ENCODE results near the gene FXN.
A peak's percentile ranks its signal among the peaks of the same experiment; 100 is the strongest.
"Not testable (repeated sequence)": the region's sequence is repeated elsewhere in the genome, so short reads cannot be mapped to it uniquely, and the experiment has no call there.

Gene FXN

GRCh38 chr9:69109152-69109551 lies 73.6 kb downstream of the FXN start:
- H3K27me3 Mint-ChIP-seq: no peaks in the 10 kb centered on the region
- no peak overlapping the region for H3K27ac Mint-ChIP-seq
- no peak overlapping the region for H3K4me3 Mint-ChIP-seq
- H3K9me3 Mint-ChIP-seq: no peaks in the 10 kb centered on the region
- H3K4me1 Mint-ChIP-seq (ENCODE audit: low read depth): no peaks in the 10 kb centered on the region
- intact Hi-C loops (cut with micrococcal nuclease): no loop called here
- H3K36me3 Mint-ChIP-seq (ENCODE audit: low read depth): no peaks in the 10 kb centered on the region

- H3K4me1 Mint-ChIP-seq (ENCODE audit: low read depth); H3K27me3 Mint-ChIP-seq; H3K4me3 Mint-ChIP-seq; H3K36me3 Mint-ChIP-seq (ENCODE audit: low read depth); H3K27ac Mint-ChIP-seq; H3K9me3 Mint-ChIP-seq; intact Hi-C loops (cut with micrococcal nuclease): not testable (repeated sequence)
Measured at GRCh38 chr9:69112646-69113045, 77.1 kb downstream of the FXN start.

- no peak overlapping the region for H3K4me3 Mint-ChIP-seq
- H3K9me3 Mint-ChIP-seq: no peaks in the 10 kb centered on the region
- peaks cover 3% of the 10 kb centered on the region for H3K4me1 Mint-ChIP-seq (ENCODE audit: low read depth)
- intact Hi-C loops (cut with micrococcal nuclease): no loop called here
- H3K36me3 Mint-ChIP-seq (ENCODE audit: low read depth): no peaks in the 10 kb centered on the region
- peaks cover 5% of the 10 kb centered on the region for H3K27me3 Mint-ChIP-seq
- H3K27ac Mint-ChIP-seq: no peak overlapping the region
Measured at GRCh38 chr9:69115621-69116020, 80.1 kb downstream of the FXN start.

GRCh38 chr9:69118656-69119055 lies 83.1 kb downstream of the FXN start:
- peaks cover 19% of the 10 kb centered on the region for H3K4me1 Mint-ChIP-seq (ENCODE audit: low read depth)
- H3K9me3 Mint-ChIP-seq: no peaks in the 10 kb centered on the region
- intact Hi-C loops (cut with micrococcal nuclease): no loop called here
- no peaks in the 10 kb centered on the region for H3K36me3 Mint-ChIP-seq (ENCODE audit: low read depth)
- no peak overlapping the region for H3K27ac Mint-ChIP-seq
- peaks cover 28% of the 10 kb centered on the region for H3K27me3 Mint-ChIP-seq
- H3K4me3 Mint-ChIP-seq: no peak overlapping the region

GRCh38 chr9:69120380-69121154 lies 85.0 kb downstream of the FXN start:
- intact Hi-C loops (cut with micrococcal nuclease): no loop called here
- H3K9me3 Mint-ChIP-seq: no peaks in the 10 kb centered on the region

GRCh38 chr9:69121155-69122081 lies 85.9 kb downstream of the FXN start:
- Mint-ChIP-seq H3K9me3 (no peaks in the 10 kb centered on the region), H3K27me3 (peaks cover 28% of the 10 kb centered on the region), H3K27ac (peak overlapping the region; percentile 62), H3K4me1 (ENCODE audit: low read depth) (peaks cover 19% of the 10 kb centered on the region), H3K36me3 (ENCODE audit: low read depth) (no peaks in the 10 kb centered on the region), H3K4me3 (peak overlapping the region; percentile 83)
- intact Hi-C loops (cut with micrococcal nuclease): loop anchor here (1.0 kb wide), 1 partner anchor 9 kb away; no protein-coding TSS in a partner anchor

More at GRCh38 chr9:69120380-69121154, 85.0 kb downstream of the FXN start:
- peaks cover 28% of the 10 kb centered on the region for H3K27me3 Mint-ChIP-seq
- no peaks in the 10 kb centered on the region for H3K36me3 Mint-ChIP-seq (ENCODE audit: low read depth)
- H3K27ac Mint-ChIP-seq: no peak overlapping the region
- H3K4me3 Mint-ChIP-seq: peak overlapping the region; percentile 83
- peaks cover 19% of the 10 kb centered on the region for H3K4me1 Mint-ChIP-seq (ENCODE audit: low read depth)

- peak overlapping the region; percentile 62 for H3K27ac Mint-ChIP-seq
- no peaks in the 10 kb centered on the region for H3K36me3 Mint-ChIP-seq (ENCODE audit: low read depth)
- no peaks in the 10 kb centered on the region for H3K9me3 Mint-ChIP-seq
- intact Hi-C loops (cut with micrococcal nuclease): loop anchor here (1.0 kb wide), 1 partner anchor 8 kb away; no protein-coding TSS in a partner anchor
- peak overlapping the region; percentile 83 for H3K4me3 Mint-ChIP-seq
- H3K27me3 Mint-ChIP-seq: peaks cover 28% of the 10 kb centered on the region
- peaks cover 19% of the 10 kb centered on the region for H3K4me1 Mint-ChIP-seq (ENCODE audit: low read depth)
Measured at GRCh38 chr9:69122082-69122548, 86.6 kb downstream of the FXN start.

GRCh38 chr9:69122549-69123141 lies 87.1 kb downstream of the FXN start:
- peaks cover 19% of the 10 kb centered on the region for H3K4me1 Mint-ChIP-seq (ENCODE audit: low read depth)
- H3K27me3 Mint-ChIP-seq: peaks cover 28% of the 10 kb centered on the region
- H3K36me3 Mint-ChIP-seq (ENCODE audit: low read depth): no peaks in the 10 kb centered on the region
- H3K4me3 Mint-ChIP-seq: peak overlapping the region; percentile 83
- intact Hi-C loops (cut with micrococcal nuclease): loop anchor here (1.0 kb wide), 1 partner anchor 8 kb away; no protein-coding TSS in a partner anchor
- H3K9me3 Mint-ChIP-seq: no peaks in the 10 kb centered on the region
- H3K27ac Mint-ChIP-seq: no peak overlapping the region

- no peaks in the 10 kb centered on the region for H3K9me3 Mint-ChIP-seq
- no peak overlapping the region for H3K27ac Mint-ChIP-seq
- H3K4me3 Mint-ChIP-seq: no peak overlapping the region
- intact Hi-C loops (cut with micrococcal nuclease): loop anchor here (1.0 kb wide), 1 partner anchor 8 kb away; no protein-coding TSS in a partner anchor
- H3K4me1 Mint-ChIP-seq (ENCODE audit: low read depth): no peaks in the 10 kb centered on the region
- no peaks in the 10 kb centered on the region for H3K27me3 Mint-ChIP-seq
- H3K36me3 Mint-ChIP-seq (ENCODE audit: low read depth): no peaks in the 10 kb centered on the region
Measured at GRCh38 chr9:69130456-69131441, 95.2 kb downstream of the FXN start.

GRCh38 chr9:69131682-69132081 lies 96.1 kb downstream of the FXN start:
- no peak overlapping the region for H3K4me3 Mint-ChIP-seq
- intact Hi-C loops (cut with micrococcal nuclease): no loop called here
- H3K27ac Mint-ChIP-seq: no peak overlapping the region
- H3K9me3 Mint-ChIP-seq: no peaks in the 10 kb centered on the region
- no peaks in the 10 kb centered on the region for H3K36me3 Mint-ChIP-seq (ENCODE audit: low read depth)
- no peaks in the 10 kb centered on the region for H3K4me1 Mint-ChIP-seq (ENCODE audit: low read depth)
- H3K27me3 Mint-ChIP-seq: no peaks in the 10 kb centered on the region

GRCh38 chr9:69132361-69132760 lies 96.8 kb downstream of the FXN start:
- Mint-ChIP-seq H3K4me3 (no peak overlapping the region), H3K27me3 (no peaks in the 10 kb centered on the region), H3K4me1 (ENCODE audit: low read depth) (no peaks in the 10 kb centered on the region), H3K36me3 (ENCODE audit: low read depth) (no peaks in the 10 kb centered on the region), H3K27ac (no peak overlapping the region), H3K9me3 (no peaks in the 10 kb centered on the region)
- intact Hi-C loops (cut with micrococcal nuclease): no loop called here

- Mint-ChIP-seq H3K36me3 (ENCODE audit: low read depth) (no peaks in the 10 kb centered on the region), H3K27me3 (no peaks in the 10 kb centered on the region), H3K4me3 (no peak overlapping the region), H3K4me1 (ENCODE audit: low read depth) (no peaks in the 10 kb centered on the region), H3K9me3 (no peaks in the 10 kb centered on the region), H3K27ac (no peak overlapping the region)
- intact Hi-C loops (cut with micrococcal nuclease): no loop called here
Measured at GRCh38 chr9:69134412-69134811, 98.9 kb downstream of the FXN start.

GRCh38 chr9:69136185-69136584 lies 100.6 kb downstream of the FXN start:
- H3K27me3 Mint-ChIP-seq: no peaks in the 10 kb centered on the region
- no peak overlapping the region for H3K4me3 Mint-ChIP-seq
- H3K9me3 Mint-ChIP-seq: no peaks in the 10 kb centered on the region
- H3K4me1 Mint-ChIP-seq (ENCODE audit: low read depth): no peaks in the 10 kb centered on the region
- intact Hi-C loops (cut with micrococcal nuclease): no loop called here
- H3K36me3 Mint-ChIP-seq (ENCODE audit: low read depth): no peaks in the 10 kb centered on the region
- no peak overlapping the region for H3K27ac Mint-ChIP-seq

All from dendritic cell treated with granulocyte-macrophage colony-stimulating factor and Interleukin-4, amounts not matched to agents 40 ng/mL and 50 ng/mL, for 4 days (primary cell).